Stomach smooth muscle (tissue), 2 donors: Measurements from ENCODE around the gene CLASRP.
"Not testable (repeated sequence)": the region's sequence is repeated elsewhere in the genome, so short reads cannot be mapped to it uniquely, and the experiment has no call there.

ENCODE experiments used
- H3K27ac ChIP-seq: one replicate; pipeline ENCODE4 v1.7.0; 2013; ENCODE audit warnings: mild to moderate bottlenecking, low read length, inconsistent platforms
- H3K27me3 ChIP-seq, 2 donors: one replicate each; pipeline ENCODE4 v1.7.0; 2013; ENCODE audit warnings: low read length in 2 of 2; ENCODE audit not compliant: insufficient read depth in 2 of 2, control insufficient read depth in 1 of 2
- H3K36me3 ChIP-seq, 2 donors: one replicate each; pipeline ENCODE4 v1.7.0; 2013; ENCODE audit warnings: low read length in 2 of 2; ENCODE audit not compliant: control insufficient read depth in 2 of 2, insufficient read depth in 2 of 2
- H3K4me1 ChIP-seq: one replicate; pipeline ENCODE4 v1.7.0; 2013; ENCODE audit warnings: low read length; ENCODE audit not compliant: control insufficient read depth, insufficient read depth
- H3K4me3 ChIP-seq, 2 donors: one replicate each; pipeline ENCODE4 v1.7.0; 2013; ENCODE audit warnings: low read length in 2 of 2
- H3K9ac ChIP-seq, 2 donors: one replicate each; pipeline ENCODE4 v1.7.0; 2013; ENCODE audit warnings: low read length in 2 of 2, mild to moderate bottlenecking in 1 of 2
- H3K9me3 ChIP-seq, 2 donors: one replicate each; pipeline ENCODE4 v1.7.0; 2013; ENCODE audit warnings: low read length in 2 of 2; ENCODE audit not compliant: control insufficient read depth in 2 of 2
- donor health status: healthy.
- donor health status: Pancreatic carcinoma.

Gene CLASRP

DNA sequence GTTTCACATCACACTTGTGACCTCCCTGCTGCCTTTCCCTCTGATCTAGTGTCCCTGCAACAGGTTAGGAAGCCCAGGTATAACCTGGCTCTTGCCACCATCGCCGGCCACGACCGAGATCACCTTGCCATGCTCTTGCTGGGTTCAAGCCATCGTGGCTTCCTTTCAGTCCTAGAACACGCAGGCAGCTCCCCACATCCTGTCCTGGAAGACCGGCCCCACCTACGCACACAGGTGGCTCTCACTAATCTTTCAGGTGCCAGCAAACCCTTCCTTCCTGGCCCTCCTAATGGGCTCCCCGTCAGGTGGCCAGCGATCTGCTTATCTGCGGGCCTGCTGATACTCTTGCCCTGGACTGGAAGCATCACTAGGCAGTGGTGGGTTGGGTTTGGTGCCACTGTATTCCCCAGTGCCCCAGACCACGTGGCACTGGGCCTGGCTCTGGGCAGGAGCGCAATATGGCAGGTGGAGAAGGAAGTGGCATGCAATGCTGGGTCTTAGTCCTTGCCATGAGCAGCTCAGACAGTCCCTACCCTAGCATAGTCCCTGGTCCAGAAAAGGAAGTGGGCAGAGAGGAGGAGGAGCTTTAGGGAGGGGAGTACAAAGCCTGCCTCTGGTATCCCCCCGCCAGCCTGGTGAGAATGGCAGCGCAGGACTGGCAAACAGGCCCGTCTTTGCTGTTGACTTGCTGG, 66.0 kb downstream of the CLASRP start:
- Histone ChIP-seq H3K9ac (no peak overlapping the region), H3K9me3 (no peaks in the 10 kb centered on the region), H3K36me3 (no peaks in the 10 kb centered on the region), H3K4me1 (peaks cover 28% of the 10 kb centered on the region), H3K27me3 (no peaks in the 10 kb centered on the region), H3K27ac (no peak overlapping the region), H3K4me3 (no peak overlapping the region)

DNA sequence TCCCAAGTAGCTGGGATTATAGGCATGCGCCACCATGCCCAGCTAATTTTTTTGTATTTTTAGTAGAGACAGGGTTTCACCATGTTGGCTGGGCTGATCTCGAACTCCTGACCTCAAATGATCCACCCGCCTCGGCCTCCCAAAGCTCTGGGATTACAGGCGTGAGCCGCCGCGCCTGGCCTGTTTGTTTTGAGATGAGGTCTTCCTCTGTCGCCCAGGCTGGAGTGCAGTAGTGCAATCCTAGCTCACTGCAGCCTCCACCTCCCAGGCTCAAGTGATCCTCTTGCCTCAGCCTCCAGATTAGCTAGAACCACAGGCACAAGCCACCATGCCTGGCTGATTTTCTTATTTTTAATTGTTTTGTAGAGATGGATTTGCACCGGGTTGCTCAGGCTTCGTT, 67.5 kb downstream of the CLASRP start:
- not testable (repeated sequence) for H3K9me3 ChIP-seq, H3K4me3 ChIP-seq, H3K9ac ChIP-seq, H3K27ac ChIP-seq, H3K27me3 ChIP-seq, H3K36me3 ChIP-seq
- H3K4me1 ChIP-seq: peaks cover 15% of the 10 kb centered on the region

DNA sequence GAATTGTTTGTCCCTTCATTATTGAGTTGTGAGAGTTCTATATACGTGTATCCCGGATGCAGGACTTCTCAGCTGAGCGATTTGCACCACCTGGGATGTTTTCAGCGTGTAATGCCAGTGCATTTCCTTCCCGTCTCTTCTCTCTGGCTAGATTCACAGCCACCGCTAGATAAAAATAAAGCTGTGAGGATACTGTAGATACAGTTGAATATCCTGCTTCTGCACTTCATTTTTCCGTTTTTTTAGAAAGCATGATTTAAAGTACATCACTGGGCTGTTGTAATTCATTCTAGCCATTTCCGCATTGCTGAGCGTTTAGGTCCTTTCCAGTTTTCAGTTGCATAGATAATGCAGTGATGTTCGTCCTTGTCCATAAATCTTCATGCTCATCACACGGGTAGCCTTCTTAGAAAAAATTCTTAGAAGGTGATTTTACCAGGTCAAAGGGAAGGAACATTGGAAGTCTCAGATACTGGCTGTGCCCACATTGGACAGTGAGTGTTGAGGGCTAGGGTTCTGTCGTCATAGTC, 68.8 kb downstream of the CLASRP start:
- peaks cover 13% of the 10 kb centered on the region for H3K4me1 ChIP-seq
- H3K9ac ChIP-seq: no peak overlapping the region
- H3K36me3 ChIP-seq: no peaks in the 10 kb centered on the region
- no peak overlapping the region for H3K27ac ChIP-seq
- no peak overlapping the region for H3K4me3 ChIP-seq
- H3K9me3 ChIP-seq: no peaks in the 10 kb centered on the region
- H3K27me3 ChIP-seq: no peaks in the 10 kb centered on the region

DNA sequence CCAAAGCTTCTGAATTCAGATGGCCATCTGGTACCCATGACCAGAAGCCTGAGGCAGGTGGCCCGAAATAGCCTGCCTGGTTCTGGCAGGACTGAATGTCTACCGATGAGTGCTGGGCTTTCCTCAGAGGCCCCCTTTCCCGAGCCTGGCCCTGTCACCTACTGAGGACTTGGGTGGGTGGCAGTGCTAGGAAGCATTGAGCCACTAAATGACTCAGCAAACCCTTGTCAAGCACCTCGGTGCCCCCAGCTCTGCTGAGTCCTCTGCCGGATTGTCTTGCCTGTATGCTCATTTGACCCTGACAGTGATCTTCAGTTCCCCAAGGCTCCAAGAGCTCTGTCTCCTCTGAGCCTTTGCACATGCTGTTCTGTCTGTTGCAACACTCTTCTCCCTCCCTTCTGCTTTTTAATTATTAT, 72.0 kb downstream of the CLASRP start:
- Histone ChIP-seq H3K9ac (no peak overlapping the region), H3K4me3 (no peak overlapping the region), H3K4me1 (no peaks in the 10 kb centered on the region), H3K27me3 (no peaks in the 10 kb centered on the region), H3K9me3 (no peaks in the 10 kb centered on the region), H3K36me3 (no peaks in the 10 kb centered on the region), H3K27ac (no peak overlapping the region)

DNA sequence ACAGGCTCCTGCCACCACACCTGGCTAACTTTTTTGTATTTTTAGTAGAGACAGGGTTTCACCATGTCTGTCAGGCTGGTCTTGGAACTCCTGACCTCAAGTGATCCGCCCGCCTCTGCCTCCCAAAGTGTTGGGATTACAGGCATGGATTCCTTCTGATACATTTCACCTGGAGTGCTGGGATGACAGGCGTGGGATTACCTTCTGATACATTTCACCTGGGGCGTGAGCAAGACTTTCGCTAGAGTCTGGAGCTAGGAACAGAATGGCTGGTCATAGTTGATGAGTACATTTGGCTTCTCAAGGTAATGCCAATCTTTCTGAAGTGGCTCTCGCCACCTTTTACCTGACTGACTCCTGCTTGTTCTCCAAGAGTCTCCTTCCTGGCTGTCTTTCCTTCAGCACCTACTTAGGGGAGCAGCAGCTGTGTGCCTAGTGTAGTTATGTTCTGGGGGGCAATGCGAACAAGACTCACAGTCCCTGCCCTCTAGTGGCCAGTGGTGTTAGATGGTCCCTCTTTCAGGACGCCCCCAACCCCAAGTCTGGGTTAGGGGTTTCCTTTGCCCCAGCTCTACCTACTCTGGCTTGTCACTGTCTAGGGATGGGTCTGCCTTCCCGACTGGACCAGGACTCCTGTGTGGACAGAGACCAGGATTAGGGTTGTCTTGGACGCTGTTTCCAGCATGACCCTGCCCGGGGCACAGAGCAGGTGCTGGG, 73.4 kb downstream of the CLASRP start:
- no peak overlapping the region for H3K27ac ChIP-seq
- H3K9me3 ChIP-seq: no peaks in the 10 kb centered on the region
- H3K36me3 ChIP-seq: no peaks in the 10 kb centered on the region
- H3K27me3 ChIP-seq: no peaks in the 10 kb centered on the region
- no peak overlapping the region for H3K9ac ChIP-seq
- H3K4me1 ChIP-seq: peaks cover 2% of the 10 kb centered on the region
- no peak overlapping the region for H3K4me3 ChIP-seq

DNA sequence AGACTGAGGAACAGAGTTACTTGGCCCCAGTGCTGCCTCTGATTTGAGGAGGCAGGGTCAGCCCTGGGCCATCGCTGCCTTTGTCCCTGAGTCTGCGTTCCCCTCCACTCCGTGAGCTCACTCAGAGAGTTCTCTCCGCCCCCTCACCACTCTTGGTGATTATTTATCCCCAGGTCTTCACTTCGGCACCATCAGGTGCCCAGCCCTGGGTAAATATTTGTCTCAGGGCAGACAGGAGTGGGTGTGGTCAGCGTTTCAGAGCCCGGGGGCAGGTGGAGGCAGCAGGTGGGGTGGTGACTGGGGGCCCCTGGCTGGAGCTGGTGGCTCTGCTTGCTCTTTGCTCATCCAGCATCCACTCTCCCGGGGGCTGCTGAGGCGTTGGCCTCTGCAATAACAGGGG, 74.8 kb downstream of the CLASRP start:
- no peaks in the 10 kb centered on the region for H3K27me3 ChIP-seq
- H3K27ac ChIP-seq: no peak overlapping the region
- H3K4me1 ChIP-seq: peaks cover 5% of the 10 kb centered on the region
- no peaks in the 10 kb centered on the region for H3K36me3 ChIP-seq
- H3K9me3 ChIP-seq: no peaks in the 10 kb centered on the region
- peak overlapping the region in 1 of 2 donors; percentile 5 for H3K9ac ChIP-seq
- H3K4me3 ChIP-seq: no peak overlapping the region

DNA sequence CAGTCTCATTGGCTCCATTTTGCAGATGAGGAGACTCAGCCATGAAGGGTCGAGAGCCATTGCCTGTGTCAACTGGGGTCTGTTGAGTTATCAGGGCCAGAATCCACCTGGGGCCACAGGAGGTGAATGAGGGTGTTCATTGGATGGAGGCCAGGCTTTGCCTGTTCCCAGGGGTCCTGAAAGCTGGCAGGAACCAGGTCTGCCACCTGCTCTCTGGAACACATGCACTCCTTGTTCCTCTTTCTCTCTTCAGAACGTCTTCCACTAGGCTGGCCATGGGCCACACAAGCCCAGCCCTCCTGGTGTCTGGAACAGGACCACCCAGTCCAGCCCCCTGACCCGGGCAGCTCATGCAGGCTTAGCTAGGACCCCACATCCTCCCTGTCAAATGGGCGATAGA, 75.3 kb downstream of the CLASRP start:
- Histone ChIP-seq H3K4me3 (no peak overlapping the region), H3K36me3 (no peaks in the 10 kb centered on the region), H3K9ac (no peak overlapping the region), H3K27me3 (no peaks in the 10 kb centered on the region), H3K9me3 (no peaks in the 10 kb centered on the region), H3K4me1 (peaks cover 5% of the 10 kb centered on the region), H3K27ac (no peak overlapping the region)

DNA sequence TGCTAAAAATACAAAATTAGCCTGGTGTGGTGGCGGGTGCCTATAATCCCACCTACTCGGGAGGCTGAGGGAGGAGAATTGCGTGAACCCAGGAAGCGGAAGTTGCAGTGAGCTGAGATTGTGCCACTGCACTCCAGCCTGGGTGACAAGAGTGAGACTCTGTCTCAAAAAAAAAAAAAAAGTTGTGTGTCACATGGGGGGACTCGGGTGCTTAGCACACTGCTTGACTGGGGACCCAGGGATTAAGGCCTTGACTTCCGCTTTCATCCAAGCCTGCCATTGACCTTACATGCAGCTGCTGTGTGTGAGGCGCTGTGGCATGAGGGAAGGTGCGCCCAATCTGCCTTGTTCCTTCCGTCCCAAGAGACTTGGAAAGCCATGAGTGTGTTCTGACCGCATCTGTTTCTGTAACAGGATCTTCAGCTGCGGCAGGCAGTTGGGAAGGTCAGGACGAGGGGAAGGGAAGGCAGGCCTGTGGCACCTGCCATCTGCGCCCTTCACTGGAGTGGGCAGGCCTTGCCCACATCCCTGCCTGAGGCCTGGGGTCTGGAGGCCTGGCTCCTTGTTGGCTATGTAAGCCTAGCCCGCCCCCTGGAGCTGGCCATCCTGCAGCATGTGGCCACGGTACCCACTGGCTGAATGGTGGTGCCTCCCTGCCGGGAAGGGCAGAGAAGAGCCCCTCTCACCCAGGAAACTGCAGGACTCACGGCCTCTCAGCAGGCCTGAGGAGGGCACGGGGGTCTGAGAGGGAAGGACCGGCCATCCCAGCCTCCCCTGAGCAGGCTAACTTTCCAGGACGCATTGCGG, 77.2 kb downstream of the CLASRP start:
- Histone ChIP-seq H3K27ac (no peak overlapping the region), H3K4me1 (peaks cover 5% of the 10 kb centered on the region), H3K9ac (no peak overlapping the region)

DNA sequence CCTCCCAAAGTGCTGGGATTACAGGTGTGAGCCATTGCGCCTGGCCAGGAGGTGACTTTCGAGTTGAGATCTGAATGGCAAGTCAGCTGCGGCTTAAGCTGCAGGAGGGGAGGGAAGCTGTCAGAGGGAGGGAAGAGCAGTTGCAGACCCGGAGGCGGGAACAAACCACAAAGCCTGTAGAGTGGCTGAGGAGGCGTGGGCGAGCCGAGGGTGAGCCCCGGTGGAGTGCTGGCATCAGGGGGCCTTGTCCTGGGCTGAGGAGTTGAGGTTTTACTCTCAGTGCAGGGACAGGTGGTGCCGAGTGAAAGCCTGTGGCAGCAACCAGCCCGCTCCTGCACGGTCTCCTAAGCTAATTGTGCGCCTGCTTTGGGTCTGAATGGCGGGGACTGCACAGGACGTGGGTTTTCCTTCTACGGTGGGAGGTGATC, 78.3 kb downstream of the CLASRP start:
- no peak overlapping the region for H3K4me3 ChIP-seq
- H3K4me1 ChIP-seq: peaks cover 5% of the 10 kb centered on the region
- H3K9me3 ChIP-seq: no peaks in the 10 kb centered on the region
- no peak overlapping the region for H3K9ac ChIP-seq
- H3K27ac ChIP-seq: no peak overlapping the region
- no peaks in the 10 kb centered on the region for H3K36me3 ChIP-seq
- no peaks in the 10 kb centered on the region for H3K27me3 ChIP-seq

More for the DNA sequence above, 77.2 kb downstream of the CLASRP start:
- no peaks in the 10 kb centered on the region for H3K27me3 ChIP-seq
- no peaks in the 10 kb centered on the region for H3K36me3 ChIP-seq
- no peak overlapping the region for H3K4me3 ChIP-seq
- H3K9me3 ChIP-seq: no peaks in the 10 kb centered on the region

DNA sequence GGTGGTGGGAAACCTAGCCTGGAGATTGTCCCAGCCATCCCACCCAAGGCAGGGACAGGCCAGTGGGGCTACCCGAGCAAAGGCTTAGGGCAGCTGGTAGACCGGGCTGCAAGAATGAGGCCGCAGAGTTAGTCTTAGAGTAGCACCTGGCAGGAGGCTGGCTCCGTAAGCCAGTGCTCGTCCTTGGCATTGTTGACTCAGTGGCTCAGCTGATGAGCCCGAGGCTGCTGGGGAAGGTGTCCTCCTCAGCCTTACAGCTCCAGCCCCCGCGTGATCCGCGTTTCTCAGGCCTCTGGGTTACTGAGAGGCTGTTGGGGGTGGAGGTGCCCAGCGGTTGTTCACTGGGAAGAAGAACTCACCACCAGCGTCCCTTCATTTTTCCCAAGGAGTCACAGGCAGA, 78.8 kb downstream of the CLASRP start:
- Histone ChIP-seq H3K4me3 (no peak overlapping the region), H3K27me3 (no peaks in the 10 kb centered on the region), H3K9ac (no peak overlapping the region), H3K9me3 (no peaks in the 10 kb centered on the region), H3K4me1 (peaks cover 5% of the 10 kb centered on the region), H3K27ac (no peak overlapping the region), H3K36me3 (no peaks in the 10 kb centered on the region)
